Activated naive CD4-positive, alpha-beta T cell treated with anti-CD3 and anti-CD28 coated beads, Interleukin-2, amount 50 U/mL, for 16 hours (primary cell): ENCODE data around the gene MXD4.
"Not testable (repeated sequence)": the region's sequence is repeated elsewhere in the genome, so short reads cannot be mapped to it uniquely, and the experiment has no call there.

Source experiments
- DNase-seq: peaks from one replicate; pipeline ENCODE4 v3.0.0-alpha.2; 2020

The MXD4 gene

DNA sequence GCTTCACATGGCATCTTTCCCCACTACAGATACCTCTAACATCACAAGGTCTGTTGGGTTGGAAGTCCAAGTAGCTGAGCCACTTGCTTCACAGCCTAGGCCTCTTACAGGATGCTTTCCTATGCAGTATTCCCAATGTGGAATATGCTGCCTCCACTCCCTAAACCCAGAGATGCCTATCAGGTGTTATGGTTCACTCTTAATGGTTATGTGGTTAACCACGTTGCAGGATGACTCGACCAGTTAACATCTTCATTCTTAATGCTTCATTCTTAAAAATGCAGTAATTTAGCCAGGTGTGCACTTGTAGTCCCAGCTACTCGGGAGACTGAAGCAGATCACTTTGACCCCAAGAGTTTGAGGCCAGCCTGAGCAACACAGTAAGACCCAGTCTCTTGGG lies 44.2 kb downstream of the MXD4 start:
- no peak for DNase-seq

- no peak for DNase-seq
Measured at GRCh38 chr4:2212831-2213230, 49.1 kb downstream of the MXD4 start.

DNA sequence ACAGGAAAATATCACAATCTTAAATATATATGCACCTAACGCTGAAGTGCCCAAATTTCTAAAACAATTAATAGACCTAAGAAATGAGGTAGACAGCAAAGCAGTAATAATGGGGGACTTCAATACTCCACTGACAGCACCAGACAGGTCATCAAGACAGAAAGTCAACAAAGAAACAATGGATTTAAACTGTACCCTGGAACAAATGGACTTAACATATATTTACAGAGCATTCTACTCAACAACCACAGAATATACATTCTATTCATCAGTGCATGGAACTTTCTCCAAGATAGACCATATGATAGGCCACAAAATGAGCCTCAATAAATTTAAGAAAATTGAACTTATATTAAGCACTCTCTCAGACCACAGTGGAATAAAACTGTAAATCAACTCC lies 59.1 kb downstream of the MXD4 start:
- DNase-seq = not testable (repeated sequence)
